Left kidney (tissue), 2 donors: ENCODE data around the gene FADS6. TPM values are rescaled to one million over a fixed set of nuclear protein-coding genes. Genes with fewer than 3 reads are reported as not detected.
A peak's percentile ranks its signal among the peaks of the same experiment; 100 is the strongest.
"Not testable (repeated sequence)": the region's sequence is repeated elsewhere in the genome, so short reads cannot be mapped to it uniquely, and the experiment has no call there.

Experiments used
- DNase-seq: peaks from one replicate; pipeline ENCODE4 v3.0.0-alpha.2; 2013
- polyA plus RNA-seq: library from polyadenylated mRNA; unstranded; fragments of 120-200 nt; gene quantifications from one replicate; pipeline ENCODE4 v1.2.1, GENCODE V29; 2013; ENCODE audit not compliant: insufficient read length

FADS6 gene
- polyA plus RNA-seq, 1 donor: 0.80 TPM

DNA sequence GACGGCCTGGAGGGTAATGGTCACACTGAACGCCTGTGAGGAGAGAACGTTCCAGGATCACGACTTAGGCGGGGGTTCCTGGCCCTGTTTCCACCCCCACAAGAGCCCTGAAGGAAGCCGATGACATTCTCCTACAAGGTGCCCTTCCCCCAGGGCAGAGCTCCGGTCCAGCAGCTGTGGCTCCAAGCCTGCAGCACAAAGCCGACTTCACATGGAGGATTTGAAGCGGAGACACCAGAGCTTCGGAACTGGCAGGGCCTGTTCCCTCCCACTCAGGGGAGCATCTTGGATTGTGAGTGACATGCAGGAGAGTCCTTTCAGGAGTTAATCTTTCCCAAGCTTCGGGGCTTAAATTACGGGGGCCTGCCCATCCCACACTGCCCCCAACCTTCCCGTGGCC lies 5.0 kb downstream of the FADS6 start:
- DNase-seq: peak; percentile 31

DNA sequence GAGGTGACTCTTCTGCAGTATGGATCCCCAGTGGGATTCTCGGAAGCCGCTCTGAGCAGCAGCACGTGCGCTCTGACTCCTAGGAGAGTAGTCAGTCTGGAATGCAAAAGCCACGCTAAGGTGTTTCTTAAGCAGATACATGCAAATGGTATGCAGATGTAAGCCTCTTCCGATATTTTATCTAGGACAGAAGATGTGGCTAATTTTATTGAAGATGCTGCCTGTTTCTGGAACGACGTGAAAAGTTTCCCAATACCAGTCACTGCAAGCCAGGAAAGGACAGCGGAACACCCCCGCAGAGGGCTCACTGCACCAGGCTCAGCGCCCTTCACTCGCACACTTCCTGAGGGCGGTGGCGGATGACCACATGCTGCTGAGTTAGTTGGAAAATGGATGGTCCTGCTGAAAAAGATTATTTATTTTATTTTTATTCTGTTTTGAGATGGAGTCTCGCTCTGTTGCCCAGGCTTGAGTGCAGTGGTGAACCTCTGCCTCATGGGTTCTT lies 10.1 kb downstream of the FADS6 start:
- DNase-seq: no peak

DNA sequence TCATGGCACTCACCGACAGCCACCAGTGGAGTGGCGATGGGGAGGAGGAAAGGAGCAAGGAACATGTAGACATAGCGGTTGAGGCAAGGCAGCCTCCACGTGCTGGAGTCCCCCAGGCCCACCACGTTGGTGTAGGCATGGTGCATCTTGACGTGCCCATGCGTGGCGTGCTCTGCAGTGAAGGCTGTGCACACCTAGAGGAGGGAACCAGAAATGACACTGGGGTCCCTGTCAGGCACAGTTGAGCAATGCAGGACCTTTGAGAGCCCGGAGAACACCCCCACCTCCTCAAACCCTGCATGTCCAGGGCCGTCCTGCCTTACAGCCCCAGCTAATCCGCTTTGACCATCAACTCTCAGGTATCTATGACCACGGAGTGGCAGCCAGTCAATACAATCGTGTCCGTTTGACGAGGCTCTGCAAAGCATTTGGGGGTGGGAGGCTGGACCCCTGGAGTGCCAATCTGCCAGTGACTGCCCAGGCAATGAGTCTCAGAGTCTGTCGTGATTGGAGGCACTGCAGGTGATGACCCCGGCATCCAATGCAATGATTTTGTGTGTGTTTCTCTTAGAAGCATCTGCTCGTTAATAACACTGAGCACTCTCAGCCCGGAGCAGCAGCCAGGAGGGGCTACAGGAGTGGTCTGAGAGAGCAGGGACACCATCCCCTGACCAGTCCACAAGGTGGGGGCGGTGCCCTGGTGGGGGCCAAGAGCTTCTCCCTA lies 10.8 kb downstream of the FADS6 start:
- no peak for DNase-seq

DNA sequence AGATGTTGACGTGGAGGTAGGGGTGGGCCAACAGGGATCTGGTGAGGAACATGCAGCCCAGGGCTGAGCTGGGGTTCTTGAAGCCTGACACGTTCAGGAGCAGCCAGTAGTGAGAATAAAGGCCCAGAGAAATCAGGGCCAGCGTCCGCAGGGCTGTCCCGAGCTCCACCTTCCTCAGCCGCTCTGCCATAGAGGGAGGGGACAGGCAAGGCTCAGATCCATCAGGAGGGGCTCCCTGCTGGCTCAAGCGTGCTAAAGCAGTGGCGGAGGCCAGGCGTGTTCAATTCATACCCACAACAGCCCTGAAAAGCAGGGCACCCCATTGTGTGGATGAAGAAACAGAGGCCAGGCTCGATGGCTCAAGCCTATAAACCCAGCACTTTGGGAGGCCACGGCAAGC lies 12.4 kb downstream of the FADS6 start:
- DNase-seq: no peak

DNA sequence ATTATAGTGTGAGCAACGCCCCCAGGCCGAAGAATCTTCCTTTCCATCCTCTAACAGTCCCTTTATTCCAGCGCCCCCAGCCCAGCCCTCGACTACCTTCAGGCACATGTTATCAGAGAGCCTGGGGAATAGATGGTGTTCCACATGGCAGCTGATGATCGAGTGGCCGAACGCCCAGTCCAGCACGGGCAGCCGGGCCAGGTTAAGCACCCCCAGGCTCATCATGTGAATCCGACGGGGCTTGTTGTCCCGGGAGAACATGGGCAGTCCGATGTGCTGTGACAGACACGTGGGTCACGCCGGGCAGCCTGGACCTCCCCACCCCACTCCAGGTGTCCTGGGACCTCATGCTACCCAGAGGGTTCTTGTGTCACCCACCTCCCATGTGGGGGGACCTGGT lies 14.1 kb downstream of the FADS6 start:
- no peak for DNase-seq

DNA sequence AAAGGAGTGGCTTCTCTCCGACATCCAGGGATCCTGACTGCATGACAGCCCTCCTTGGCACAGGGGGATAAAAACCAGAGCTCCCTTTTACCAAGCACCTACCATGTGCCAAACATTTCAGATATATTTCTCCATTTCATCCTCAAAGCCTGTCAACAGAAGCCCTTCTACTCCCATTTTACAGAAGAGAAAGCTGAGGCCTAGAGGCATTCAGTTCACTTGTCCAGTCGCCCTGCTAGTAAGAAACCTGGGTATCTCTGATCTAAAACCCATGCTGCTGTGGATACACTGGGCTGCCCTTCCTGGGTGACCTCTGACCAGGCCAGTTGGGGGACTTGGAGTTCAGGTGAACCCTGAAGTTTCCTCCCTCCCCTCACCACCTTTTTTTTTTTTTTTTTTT lies 14.8 kb downstream of the FADS6 start:
- DNase-seq: no peak

DNA sequence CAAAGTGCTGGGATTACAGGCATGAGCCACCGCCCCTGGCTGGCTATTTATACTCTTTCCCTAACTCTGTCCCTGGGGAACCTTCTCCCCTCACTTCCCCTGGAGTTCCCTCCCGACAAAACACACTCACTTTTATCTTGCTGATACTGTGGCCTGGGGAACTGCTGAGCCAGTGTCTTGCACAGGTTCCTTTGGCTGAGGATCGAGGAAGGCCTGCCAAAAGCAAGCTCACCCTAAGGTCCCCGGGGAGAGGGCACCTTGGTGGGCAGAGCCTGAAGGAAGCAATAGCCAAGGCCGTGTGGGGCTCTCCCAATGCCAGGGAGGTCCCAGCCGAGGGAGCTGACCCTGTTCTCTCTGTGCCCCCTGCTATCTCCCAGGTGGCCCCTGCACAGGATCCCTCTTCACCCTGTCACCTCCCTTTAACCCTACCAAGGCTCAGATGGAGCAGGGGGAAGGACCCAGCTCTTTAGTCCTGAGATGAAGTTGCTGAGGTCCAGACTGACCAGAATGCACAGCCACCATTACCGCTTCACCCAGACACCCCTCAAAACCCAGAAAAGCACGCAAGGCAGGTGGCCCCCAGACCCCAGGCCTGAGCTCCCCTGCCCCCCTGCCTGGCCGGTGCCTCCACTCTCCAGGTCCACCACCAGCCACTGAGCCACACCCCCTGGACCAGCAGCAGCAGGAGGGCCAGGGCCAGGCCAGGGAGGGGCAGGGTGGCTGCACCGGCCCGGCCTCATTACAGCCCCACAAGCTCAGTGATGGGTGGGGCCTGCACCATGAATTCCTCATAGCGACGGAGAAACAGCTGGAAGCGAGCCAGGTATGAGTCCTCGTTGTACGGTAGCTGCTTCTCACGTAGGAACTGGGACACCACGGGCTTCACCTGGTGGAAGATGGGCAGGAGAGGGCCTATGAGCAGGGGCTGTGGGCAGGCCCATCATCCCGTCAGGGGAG lies 15.6 kb downstream of the FADS6 start:
- no peak for DNase-seq

DNA sequence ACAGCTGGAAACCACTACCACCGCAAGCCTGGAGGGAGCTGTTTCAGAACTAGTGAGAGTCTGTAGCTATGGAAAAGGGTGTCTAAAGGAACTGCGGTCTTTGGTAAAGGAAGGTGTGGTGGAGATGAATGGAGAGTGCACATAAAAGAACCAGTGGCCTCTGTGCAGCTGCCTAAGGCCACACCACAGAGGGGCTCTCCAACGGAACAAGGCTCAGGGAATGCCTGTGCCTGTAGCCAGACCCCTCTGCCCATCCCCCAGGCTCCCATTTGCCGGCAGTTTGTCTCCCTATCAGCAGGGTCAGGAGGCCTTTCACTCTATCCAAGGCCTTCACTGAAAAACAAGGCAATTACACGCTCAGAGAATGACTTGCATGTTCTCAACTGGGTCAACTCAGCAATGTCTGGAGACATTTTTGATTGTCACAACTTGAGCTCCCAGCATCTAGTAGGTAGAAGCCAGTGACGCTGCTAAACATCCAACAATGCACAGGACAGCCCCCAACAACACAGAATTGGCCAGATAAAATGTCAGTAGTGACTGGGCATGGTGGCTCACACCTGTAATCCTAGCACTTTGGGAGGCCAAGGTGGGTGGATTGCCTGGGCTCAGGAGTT lies 17.3 kb downstream of the FADS6 start:
- no peak for DNase-seq

DNA sequence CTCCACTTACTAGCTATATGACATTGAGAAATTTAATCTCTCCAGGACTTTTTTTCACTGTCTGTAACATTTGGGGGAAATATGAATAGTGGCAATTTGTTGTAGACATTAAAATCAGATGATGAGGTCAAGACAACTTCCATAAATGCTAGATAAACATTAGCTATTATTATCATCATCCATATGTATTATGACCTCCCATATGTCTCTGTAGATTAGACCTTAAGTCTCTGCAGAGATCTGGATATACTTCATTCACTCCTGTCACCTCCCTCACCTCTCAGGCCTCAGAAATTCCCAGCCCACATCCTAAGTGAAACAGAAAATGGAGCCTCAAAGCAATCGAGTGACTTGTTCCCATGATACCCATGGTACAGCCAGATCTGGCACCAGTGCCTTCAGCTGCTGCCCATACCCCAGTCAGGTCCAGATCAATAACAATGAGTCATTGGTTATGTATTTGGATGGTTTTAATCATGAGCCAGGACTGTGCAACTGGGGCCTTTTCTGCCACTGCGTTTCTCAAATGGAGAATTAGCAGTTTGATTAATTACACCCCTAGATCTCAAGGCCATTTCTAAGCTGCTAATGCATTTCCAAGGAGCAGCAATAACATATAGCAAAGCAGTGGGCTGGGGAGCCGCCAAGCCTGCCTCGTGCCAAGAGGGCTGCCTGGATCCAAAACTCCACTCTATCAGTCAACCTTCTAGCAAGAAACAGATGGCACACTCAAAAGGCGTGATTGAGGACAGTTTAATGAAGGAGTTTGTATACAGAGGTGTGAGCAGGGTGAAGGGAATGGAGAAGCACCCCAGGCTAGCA lies 18.1 kb downstream of the FADS6 start:
- no peak for DNase-seq

DNA sequence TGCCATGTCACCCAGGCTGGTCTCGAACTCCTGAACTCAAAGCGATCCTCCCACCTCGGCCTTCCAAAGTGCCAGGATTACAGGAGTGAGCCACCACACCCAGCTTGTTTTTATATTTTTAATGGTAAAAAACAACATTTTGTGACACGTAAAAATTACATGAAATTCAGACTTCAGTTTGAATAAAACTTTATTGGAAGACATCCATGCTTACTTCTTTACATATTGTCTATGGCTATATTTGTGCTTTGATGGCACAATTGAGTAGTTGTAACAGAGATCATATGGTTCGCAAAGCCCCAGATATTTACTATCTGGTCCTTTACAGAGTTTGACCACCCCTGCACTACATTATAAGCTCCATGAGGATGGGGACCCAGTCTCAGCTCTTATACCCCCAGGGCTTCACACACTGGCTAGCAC lies 18.8 kb downstream of the FADS6 start:
- DNase-seq: no peak

DNA sequence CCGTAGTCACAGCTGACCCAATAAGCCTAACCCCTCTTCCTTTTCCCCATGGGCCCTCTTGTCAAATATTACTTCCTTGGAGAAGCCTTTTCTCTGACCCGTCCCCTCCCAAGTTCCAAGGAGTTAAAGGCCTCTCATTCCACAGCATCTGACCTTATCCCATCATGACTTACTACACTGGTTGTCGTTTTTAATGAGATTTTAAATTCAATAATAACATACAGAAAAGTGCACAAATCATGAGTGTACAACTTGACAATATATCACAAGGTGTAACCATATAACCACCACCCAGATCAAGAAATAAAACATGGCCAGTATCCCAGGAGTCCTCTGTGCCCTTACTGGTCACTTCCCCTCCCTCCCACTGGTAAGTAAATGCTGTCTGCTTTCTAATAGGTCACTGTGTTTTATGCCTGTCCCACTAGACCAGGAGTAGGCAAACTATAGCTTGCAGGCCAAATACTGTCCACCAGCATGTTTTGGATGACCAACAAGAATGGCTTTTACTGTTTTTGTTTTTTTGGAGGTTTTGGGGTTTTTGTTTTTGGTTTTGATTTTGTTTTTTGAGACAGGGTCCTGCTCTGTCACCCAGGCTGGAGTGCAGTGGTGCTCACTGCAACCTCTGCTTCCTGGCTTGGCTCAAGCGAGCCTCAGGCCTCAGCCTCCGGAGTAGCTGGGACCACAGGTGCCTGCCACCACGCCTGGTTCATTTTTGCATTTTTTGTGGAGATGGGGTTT lies 19.4 kb downstream of the FADS6 start:
- DNase-seq: no peak

DNA sequence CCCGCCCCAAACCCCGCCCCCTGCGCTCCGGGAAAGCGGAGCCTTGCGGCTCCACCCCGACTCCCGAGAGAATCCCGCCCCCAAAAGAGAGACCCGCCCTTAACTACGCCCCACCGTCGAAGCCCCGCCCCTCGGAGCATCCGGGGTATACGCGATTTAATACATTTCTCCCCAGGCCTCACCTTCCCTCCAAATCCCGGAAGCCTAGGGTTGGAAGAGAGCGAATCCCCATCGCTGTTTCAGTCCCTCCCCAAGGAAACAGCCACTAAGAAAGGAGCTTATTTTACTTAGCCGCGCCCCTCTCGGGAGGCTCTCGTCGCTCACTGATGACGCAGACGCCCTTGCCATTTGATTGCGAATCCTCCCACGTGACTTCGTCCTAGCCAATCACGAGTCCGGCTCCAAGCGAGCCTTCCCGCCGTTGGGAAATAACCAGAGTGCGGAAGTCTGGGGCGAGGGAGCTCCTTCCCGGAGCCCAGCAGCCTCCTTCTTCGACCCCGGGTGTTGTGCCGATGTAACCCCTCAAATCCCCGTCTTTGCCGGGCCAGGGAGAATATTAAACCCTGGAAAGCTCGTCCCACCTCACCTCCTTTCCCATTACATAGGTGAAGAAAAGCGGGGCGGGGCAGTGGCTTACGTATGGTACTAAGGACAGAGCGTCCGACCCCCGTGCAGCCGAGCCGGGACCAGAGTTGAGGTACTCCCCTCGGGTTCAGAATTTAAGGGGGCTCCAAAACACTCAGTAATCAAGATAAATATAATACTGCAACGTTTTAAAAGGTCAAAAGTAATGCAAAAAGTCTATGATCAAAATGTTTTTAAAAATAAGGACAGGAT lies 20.2 kb downstream of the FADS6 start:
- DNase-seq: peak; percentile 100

DNA sequence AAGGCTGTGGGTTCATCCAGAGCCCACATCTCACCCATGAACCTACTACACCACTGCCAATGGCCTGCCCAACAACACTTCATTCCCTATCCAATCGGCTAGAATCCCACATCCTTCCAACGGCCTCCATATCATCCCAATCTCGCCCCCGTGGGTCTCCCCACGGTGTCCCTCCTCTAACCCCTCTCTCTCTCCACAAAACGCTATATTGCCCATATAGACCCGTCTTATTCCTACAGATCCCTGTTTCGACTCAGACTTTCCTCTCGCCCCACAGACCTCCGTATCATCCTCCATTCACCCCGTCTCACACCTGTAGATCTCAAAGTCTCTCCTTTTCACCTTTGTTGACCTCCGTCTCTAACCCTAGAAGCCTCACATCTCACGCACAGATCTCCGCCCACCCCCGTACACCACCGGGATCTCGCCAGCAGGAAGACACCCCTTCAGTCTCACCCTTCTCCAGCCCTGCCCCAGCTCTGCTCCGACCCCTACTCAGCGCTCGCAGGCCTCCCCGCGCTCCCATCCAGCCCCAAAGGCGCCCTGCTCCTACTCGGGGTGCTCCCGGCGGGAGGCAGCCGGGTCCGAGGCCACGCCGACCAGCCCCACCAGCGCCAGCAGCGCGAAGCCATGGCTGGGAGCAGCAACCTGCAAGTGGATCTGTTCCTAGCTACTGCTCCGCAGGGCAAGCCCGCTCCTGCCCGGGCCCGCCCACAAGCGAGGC lies 21.0 kb downstream of the FADS6 start, which contains the start of gene FDXR:
TSS of gene FDXR (minus strand) at position 682 of the 724 bp plus-strand sequence. CDS start at position 632, 50 bp downstream.
- DNase-seq: no peak

DNA sequence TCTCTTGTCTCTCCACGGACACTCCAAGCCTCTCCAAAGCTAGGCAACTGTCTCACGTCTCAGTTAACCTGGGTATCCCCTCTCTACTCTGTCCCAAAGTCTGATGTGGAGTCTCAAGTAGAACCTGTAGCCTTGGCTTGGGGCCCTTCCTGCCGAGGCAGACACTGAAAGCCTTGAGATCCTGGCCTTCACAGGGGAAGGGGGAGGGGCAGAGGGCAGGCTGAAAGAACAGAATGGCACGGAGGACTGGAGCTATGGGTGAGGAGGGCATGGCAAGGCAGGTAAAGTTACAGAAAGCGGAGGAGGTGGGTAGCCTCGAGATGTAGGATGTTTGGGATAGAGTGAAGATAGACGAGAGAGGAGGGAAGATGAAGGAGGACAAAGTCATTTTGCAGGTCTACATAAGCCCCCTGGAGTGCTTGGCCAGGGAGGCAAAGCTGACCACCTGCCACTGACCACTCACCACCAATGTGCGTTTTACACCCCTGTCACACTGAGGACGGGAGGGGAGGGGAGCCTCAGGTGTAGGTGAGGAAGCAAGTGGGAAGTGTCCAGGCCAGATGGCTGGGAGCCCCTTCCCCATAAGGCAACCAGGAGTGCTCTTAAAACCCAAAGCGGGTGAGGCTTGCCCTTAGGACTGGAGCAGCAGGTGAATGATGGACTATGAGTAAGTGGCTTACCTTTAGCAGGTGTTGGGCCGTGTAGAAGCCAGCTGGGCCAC lies 21.9 kb downstream of the FADS6 start:
- DNase-seq: no peak

DNA sequence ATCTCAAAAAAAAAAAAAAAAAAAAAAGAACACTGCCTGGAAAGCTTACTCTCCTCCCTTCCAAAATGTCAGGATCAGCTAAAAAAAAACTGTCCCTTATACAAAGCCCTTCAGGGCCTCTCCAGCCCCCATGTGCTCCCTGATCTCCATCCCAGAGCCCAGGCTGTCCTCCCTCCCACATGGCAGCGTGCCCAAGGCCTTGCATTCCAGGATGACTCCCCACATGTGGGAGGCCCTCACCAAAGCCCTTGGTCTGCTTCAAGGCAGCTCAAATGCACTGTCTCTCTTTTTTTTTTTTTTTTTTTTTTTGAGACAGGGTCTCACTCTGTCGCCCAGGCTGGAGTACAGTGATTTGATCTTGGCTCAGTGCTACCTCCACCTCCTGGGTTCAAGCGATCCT lies 22.9 kb downstream of the FADS6 start:
- no peak for DNase-seq

DNA sequence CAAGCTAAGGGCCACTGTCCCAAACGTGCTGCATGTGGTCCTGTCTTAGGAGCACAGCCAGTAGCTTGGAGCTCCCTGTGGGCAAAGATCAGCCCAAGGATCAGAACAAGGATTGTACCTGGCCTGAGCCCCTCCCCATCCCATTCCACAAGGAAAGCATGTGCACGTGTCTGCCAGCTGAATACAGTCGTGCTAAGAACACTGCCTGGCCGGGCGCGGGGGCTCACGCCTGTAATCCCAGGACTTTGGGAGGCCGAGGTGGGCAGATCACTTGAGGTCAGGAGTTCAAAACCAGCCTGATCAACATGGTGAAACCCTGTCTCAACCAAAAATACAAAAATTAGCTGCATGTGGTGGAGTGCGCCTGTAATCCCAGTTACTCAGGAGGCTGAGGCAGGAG lies 23.4 kb downstream of the FADS6 start:
- not testable (repeated sequence) for DNase-seq

DNA sequence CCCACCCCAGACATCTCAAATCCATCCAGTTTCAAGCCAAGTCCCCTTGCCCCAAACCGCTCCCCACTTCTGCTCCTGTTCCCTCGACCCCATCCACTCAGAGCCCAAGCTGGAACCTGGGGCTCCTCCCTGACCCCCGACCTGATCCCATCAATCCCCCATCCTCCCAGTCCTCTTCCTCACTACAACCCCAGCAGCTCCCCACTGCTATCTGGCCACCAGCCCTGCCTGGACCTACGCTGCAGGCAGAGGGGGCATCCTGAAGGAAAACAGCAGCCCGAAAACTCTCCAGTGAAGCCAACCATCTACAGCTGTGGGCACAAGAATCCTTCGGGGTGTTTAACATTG lies 24.6 kb downstream of the FADS6 start:
- DNase-seq: no peak

DNA sequence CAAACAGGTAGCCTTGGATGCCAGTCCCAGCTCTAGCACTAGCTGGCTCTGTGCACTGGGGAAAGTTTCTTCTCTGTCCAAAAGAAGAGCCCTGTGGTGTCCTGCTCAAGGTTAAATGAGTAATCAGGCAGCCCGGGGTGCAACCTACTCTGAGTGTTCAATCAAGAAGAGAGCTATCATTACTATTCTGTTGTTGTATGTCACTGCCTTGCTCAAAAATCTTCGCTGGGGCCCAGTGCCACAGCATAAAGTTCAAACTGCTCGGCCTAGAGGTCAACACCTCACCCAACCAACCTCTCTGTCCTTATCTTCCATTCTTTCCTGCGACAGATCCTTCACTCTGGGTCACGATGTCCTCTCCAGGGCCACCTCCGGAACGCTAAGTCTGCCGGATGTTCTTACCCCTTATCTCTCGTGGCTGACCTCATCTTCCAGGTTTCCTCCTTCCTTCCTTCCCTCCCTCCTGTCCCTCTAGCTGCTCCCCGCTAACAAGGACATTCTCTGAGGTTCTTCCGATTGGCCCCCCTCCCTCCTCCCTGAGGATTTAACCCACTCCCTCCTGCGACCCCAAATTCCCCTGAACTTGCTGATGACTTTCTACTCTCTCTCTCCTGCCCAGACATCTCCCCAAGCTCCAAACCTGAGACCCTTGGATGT lies 25.1 kb downstream of the FADS6 start:
- DNase-seq: no peak
